Osteocyte (in vitro differentiated cells): ENCODE results near the gene APCDD1. TPM values are rescaled to one million over a fixed set of nuclear protein-coding genes. Genes with fewer than 3 reads are reported as not detected.
A peak's percentile ranks its signal among the peaks of the same experiment; 100 is the strongest.

Experiments used
- DNase-seq: peaks from one replicate; pipeline ENCODE4 v3.0.0; 2021; ENCODE audit warnings: mixed read lengths; ENCODE audit not compliant: unreplicated experiment; ENCODE audit errors: extremely low spot score
- H3K27ac Mint-ChIP-seq: one replicate; pipeline ENCODE4 v1.8.0; 2021; ENCODE audit warnings: mild to moderate bottlenecking, mixed read lengths; ENCODE audit not compliant: unreplicated experiment
- H3K27me3 Mint-ChIP-seq: one replicate; pipeline ENCODE4 v1.8.0; 2021; ENCODE audit warnings: mixed read lengths; ENCODE audit not compliant: unreplicated experiment
- H3K36me3 Mint-ChIP-seq: one replicate; pipeline ENCODE4 v1.8.0; 2021; ENCODE audit warnings: mixed read lengths; ENCODE audit not compliant: unreplicated experiment
- H3K4me1 Mint-ChIP-seq: one replicate; pipeline ENCODE4 v1.8.0; 2021; ENCODE audit warnings: mixed read lengths; ENCODE audit not compliant: unreplicated experiment
- H3K4me3 Mint-ChIP-seq: one replicate; pipeline ENCODE4 v1.8.0; 2021; ENCODE audit warnings: mild to moderate bottlenecking, moderate library complexity, mixed read lengths; ENCODE audit not compliant: unreplicated experiment
- H3K9me3 Mint-ChIP-seq: one replicate; pipeline ENCODE4 v1.8.0; 2021; ENCODE audit warnings: mixed read lengths; ENCODE audit not compliant: unreplicated experiment
- total RNA-seq: library from RNA; stranded (reverse); gene quantifications from 2 replicates; pipeline ENCODE4 v1.2.1, GENCODE V29; 2021
- TF ChIP-seq, protein P1 (sequence below): fragments of 200-600 bp; sonication (generic); IDR thresholded peaks from 2 replicates; pipeline ENCODE4 v1.5.0; 2021; ENCODE audit warnings: antibody characterized with exemption, mild to moderate bottlenecking, moderate library complexity

APCDD1 gene
- total RNA-seq, 1 donor from 2014 or later = 1.4 TPM

DNA sequence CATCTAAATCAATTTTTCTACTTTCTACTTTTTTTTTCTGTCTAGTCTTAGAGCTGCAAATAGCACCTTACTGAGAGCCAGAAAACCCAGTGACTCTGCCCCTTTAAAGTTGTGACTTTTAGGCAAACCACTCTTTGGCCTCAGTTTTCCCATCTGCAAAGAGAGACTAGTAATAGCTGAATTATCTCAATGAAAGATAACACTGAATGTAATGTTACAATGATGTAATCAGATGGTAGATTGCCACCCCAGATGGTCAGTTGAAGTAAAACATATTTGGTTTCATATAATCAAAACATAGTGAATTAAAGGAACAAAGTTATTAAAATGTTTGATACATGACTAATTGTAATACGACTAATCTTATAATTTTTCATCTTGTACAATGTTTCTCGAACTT lies 5.0 kb upstream of the APCDD1 start:
- Mint-ChIP-seq H3K36me3 (no peaks in the 10 kb centered on the region), H3K27me3 (peaks cover 35% of the 10 kb centered on the region), H3K27ac (no peak overlapping the region), H3K4me1 (peaks cover 3% of the 10 kb centered on the region), H3K9me3 (no peaks in the 10 kb centered on the region), H3K4me3 (no peak overlapping the region)
- no peak for DNase-seq
- TF ChIP-seq, protein P1, sequence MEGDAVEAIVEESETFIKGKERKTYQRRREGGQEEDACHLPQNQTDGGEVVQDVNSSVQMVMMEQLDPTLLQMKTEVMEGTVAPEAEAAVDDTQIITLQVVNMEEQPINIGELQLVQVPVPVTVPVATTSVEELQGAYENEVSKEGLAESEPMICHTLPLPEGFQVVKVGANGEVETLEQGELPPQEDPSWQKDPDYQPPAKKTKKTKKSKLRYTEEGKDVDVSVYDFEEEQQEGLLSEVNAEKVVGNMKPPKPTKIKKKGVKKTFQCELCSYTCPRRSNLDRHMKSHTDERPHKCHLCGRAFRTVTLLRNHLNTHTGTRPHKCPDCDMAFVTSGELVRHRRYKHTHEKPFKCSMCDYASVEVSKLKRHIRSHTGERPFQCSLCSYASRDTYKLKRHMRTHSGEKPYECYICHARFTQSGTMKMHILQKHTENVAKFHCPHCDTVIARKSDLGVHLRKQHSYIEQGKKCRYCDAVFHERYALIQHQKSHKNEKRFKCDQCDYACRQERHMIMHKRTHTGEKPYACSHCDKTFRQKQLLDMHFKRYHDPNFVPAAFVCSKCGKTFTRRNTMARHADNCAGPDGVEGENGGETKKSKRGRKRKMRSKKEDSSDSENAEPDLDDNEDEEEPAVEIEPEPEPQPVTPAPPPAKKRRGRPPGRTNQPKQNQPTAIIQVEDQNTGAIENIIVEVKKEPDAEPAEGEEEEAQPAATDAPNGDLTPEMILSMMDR = no peak

DNA sequence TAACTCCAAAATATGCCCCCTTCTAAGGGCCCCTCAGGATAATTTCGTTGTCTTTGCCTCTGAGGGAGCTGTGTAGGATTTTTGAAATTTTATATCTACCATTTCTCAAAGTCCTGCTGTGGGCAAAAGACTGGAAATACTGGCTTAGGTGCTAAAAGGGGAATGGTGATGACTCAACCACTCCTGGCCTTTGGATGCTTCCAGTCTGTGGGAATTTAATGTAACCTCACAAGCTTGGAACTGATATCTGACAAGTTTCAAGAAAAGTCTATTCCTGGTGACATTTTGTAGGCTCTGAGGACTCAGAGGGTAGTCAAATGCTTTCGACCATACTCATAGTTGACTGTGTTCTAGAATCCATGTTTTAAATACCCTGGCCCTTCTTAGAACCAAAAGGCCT lies 3.4 kb upstream of the APCDD1 start:
- Mint-ChIP-seq H3K36me3 (no peaks in the 10 kb centered on the region), H3K27ac (no peak overlapping the region), H3K4me3 (no peak overlapping the region), H3K4me1 (peaks cover 11% of the 10 kb centered on the region), H3K9me3 (no peaks in the 10 kb centered on the region), H3K27me3 (peaks cover 31% of the 10 kb centered on the region)
- TF ChIP-seq, protein P1 = no peak
- no peak for DNase-seq

DNA sequence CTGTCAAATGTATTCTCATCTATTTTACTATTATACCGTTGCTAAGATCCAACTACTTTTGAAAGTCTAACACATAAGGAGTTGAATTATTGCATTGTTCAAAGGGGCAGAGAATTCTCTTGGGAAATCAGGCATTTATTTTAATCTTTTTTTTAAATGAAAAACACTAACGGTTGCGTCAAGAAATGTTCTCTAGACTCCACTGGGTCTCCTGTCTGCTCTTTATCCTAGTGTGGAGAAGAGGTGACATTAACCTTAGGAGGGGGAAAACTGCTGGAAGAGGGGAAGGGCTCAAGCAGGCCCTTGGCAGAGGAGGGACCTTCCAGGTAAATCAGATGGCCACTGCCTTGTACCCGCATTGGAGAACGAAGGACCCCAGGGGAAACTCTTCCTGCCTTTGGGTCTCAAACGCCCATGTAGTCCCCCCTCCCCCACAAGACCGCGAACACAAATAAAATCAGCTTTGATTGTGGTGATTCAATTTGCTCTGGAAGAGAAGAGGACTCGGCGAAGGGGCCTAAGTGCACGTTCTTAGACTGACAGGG lies 1.1 kb upstream of the APCDD1 start:
- DNase-seq = no peak
- no peaks in the 10 kb centered on the region for H3K9me3 Mint-ChIP-seq
- H3K27ac Mint-ChIP-seq = no peak overlapping the region
- peak overlapping the region; percentile 23 for H3K4me3 Mint-ChIP-seq
- peaks cover 11% of the 10 kb centered on the region for H3K4me1 Mint-ChIP-seq
- peaks cover 41% of the 10 kb centered on the region for H3K27me3 Mint-ChIP-seq
- H3K36me3 Mint-ChIP-seq = no peaks in the 10 kb centered on the region
- TF ChIP-seq, protein P1 = no peak

DNA sequence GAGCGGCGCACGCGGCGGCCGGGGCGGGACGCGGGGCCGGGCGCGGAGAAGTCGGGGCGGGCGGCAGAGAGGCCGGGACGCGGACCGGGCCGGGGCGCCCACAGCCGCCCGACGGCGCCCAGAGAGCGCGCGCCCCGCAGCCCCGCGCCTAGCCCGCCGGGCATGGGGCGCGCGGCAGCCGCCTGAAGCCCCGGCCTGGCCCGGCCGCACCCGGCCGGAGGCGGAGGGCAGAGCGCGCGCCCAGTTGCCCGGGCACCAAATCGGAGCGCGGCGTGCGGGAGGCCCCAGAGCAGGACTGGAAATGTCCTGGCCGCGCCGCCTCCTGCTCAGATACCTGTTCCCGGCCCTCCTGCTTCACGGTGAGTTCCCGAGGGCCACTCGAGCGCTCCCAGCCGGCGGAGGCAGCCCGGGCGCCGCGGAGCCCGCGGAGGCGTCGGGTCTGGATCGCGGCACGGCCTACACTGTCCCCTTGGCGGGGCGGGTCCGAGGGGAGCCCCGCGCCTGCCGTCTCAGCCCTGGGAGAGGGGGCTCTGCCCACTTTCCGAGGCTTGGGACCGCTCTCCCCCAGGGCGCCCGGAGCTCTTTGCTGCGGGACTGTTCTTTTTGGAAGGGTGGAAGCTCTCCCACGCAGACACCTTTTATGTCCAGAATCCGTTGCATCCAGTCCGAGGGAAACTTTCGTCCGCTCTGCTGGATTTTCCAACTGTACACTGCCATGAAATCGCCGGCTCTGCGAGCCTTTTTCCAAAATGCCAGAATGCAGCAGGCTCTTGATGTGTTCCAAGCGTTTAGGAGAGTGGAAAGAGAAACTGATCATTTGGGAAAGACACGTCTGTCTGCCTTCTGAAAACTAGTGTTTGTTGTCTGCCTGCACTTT lies 484 bp downstream of the APCDD1 start:
- Mint-ChIP-seq H3K4me3 (peak overlapping the region; percentile 73), H3K36me3 (no peaks in the 10 kb centered on the region), H3K27ac (no peak overlapping the region), H3K27me3 (peaks cover 39% of the 10 kb centered on the region), H3K4me1 (peaks cover 8% of the 10 kb centered on the region), H3K9me3 (no peaks in the 10 kb centered on the region)
- DNase-seq = no peak
- TF ChIP-seq, protein P1 = peak; percentile 4

DNA sequence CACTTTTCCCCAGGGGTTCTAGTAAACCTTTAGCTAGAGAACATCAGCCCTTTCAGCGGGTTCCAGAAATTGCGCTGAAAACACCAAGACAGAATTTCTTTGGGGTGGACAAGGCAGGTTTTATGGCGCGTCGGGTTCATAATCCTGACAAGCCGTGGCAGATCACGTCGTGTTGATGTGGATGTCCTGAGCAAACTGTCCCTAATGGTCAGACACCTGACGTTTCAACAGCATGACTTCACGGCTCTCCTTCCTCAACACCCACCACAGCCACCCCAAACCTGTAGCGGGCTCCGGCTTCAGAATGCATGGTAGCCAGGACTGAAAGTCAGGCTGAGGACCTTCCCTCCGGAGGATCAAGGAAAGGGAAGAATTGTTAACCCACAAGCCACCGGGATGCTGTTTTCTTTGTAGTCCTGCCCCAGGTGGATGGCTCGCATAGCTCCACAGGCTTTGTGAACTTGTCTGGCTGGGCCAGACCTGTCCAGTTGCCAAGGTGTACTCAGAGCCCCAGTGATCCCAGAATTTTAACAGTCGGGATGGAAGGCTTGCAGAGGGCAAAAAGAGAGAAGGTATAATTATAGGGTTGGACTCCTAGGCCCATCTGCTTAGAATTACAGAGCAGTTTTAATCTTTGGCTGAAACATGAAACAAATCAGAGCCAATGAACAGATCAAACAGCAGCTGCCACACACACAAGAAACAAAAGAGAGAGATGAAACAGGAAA lies 1.5 kb downstream of the APCDD1 start:
- TF ChIP-seq, protein P1 = no peak
- Mint-ChIP-seq H3K9me3 (no peaks in the 10 kb centered on the region), H3K4me3 (peak overlapping the region; percentile 73), H3K4me1 (peaks cover 8% of the 10 kb centered on the region), H3K27me3 (peaks cover 41% of the 10 kb centered on the region), H3K27ac (no peak overlapping the region), H3K36me3 (no peaks in the 10 kb centered on the region)
- DNase-seq = no peak
